A549 (cell line): ENCODE data around the gene MEF2B.
"Not testable (repeated sequence)": the region's sequence is repeated elsewhere in the genome, so short reads cannot be mapped to it uniquely, and the experiment has no call there.

Source experiments
- EP300 ChIP-seq, 2 experiments: fragments of >200 bp; sonication (Bioruptor Twin); formaldehyde crosslinking; IDR thresholded peaks; 2 replicates in 1 of 2; 3 replicates in 1 of 2; pipeline ENCODE4 v1.6.1; 2016 to 2017
- FOSL2 ChIP-seq, 2 experiments: fragments of 450-650 bp in 1 of 2; fragments of >200 bp in 1 of 2; sonication (Bioruptor Twin) in 1 of 2; formaldehyde crosslinking; IDR thresholded peaks; 2 replicates each; pipeline versions ENCODE4 v1.5.0 to v1.6.1; 2016 to 2020; ENCODE audit warnings: mild to moderate bottlenecking in 1 of 2, moderate library complexity in 1 of 2
- POLR2A ChIP-seq: IDR thresholded peaks from 2 replicates; pipeline ENCODE4 v1.6.1; 2012; ENCODE audit warnings: mild to moderate bottlenecking, low read length
- RAD21 ChIP-seq, 2 experiments: fragments of >200 bp in 1 of 2; sonication (Bioruptor Twin) in 1 of 2; formaldehyde crosslinking in 1 of 2; IDR thresholded peaks in 1 of 2; conservative IDR thresholded peaks in 1 of 2; 2 replicates in 1 of 2; 3 replicates in 1 of 2; pipeline ENCODE4 v1.6.1; 2012 to 2018; ENCODE audit warnings: inconsistent platforms in 1 of 2
- TF ChIP-seq, protein P1 (sequence below): fragments of >200 bp; sonication (Bioruptor Twin); formaldehyde crosslinking; IDR thresholded peaks from 3 replicates; pipeline ENCODE4 v1.5.1; 2016

DNA sequence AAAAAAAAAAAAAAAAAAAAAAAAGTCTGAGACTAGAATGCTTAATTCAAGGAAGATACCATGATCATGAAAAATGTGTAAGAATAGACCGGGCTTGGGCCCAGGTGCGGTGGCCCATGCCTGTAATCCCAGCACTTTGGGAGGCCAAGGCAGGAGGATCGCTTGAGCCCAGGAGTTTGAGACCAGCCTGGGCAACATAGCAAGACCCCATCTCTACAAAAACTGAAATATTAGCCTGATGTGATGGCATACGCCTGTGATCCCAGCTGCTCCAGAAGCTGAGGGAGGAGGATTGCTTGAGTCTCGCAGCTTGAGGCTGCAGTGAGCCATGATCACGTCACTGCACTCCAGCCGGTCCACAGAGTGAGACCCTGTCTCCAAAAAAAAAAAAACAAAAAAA, 63.1 kb downstream of the MEF2B start:
- TF ChIP-seq RAD21 (conservative IDR thresholded peaks at IDR 0.05 in 1 of 2, IDR thresholded peaks at IDR 0.05 in 1 of 2); EP300 (IDR thresholded peaks at IDR 0.05); FOSL2 (IDR thresholded peaks at IDR 0.05); FOSL2 (CRISPR knock-in tag; IDR thresholded peaks at IDR 0.05); POLR2A: not testable (repeated sequence)
- TF ChIP-seq, protein P1, sequence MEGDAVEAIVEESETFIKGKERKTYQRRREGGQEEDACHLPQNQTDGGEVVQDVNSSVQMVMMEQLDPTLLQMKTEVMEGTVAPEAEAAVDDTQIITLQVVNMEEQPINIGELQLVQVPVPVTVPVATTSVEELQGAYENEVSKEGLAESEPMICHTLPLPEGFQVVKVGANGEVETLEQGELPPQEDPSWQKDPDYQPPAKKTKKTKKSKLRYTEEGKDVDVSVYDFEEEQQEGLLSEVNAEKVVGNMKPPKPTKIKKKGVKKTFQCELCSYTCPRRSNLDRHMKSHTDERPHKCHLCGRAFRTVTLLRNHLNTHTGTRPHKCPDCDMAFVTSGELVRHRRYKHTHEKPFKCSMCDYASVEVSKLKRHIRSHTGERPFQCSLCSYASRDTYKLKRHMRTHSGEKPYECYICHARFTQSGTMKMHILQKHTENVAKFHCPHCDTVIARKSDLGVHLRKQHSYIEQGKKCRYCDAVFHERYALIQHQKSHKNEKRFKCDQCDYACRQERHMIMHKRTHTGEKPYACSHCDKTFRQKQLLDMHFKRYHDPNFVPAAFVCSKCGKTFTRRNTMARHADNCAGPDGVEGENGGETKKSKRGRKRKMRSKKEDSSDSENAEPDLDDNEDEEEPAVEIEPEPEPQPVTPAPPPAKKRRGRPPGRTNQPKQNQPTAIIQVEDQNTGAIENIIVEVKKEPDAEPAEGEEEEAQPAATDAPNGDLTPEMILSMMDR = not testable (repeated sequence)
